C4-2B (cell line): ENCODE measurements around the gene ETS1.

ENCODE experiments used
- H3K27ac ChIP-seq: fragments of 450-650 bp; 2 replicates; pipeline ENCODE4 v1.5.1; 2017
- ZFX ChIP-seq: fragments of 450-650 bp; IDR thresholded peaks from 2 replicates; pipeline ENCODE4 v1.6.1; 2017
- TF ChIP-seq, protein P1 (sequence below): fragments of 450-650 bp; conservative IDR thresholded peaks from 2 replicates; pipeline ENCODE4 v1.5.1; 2017; ENCODE audit warnings: mild to moderate bottlenecking

Gene ETS1

DNA sequence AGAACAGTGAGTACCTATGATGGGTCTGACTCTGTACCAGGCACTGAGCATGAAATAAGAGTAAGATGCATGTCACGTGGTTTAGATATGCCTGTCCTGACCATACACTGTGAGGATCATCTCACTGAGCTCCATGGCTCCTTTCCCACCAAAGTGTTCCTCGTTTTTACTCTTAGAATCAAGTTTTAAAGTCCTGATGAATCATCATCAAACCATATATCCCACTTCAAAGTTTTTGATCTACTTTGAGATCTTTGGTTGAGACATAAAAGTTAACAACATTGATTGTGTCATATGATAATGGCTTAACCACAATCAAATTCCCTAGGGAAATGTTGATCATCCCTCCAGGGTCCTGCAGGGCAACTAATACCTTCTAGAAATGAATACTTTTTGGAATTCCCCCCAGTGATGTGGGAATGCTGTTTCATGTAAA, 12.8 kb downstream of the ETS1 start:
- TF ChIP-seq, protein P1, sequence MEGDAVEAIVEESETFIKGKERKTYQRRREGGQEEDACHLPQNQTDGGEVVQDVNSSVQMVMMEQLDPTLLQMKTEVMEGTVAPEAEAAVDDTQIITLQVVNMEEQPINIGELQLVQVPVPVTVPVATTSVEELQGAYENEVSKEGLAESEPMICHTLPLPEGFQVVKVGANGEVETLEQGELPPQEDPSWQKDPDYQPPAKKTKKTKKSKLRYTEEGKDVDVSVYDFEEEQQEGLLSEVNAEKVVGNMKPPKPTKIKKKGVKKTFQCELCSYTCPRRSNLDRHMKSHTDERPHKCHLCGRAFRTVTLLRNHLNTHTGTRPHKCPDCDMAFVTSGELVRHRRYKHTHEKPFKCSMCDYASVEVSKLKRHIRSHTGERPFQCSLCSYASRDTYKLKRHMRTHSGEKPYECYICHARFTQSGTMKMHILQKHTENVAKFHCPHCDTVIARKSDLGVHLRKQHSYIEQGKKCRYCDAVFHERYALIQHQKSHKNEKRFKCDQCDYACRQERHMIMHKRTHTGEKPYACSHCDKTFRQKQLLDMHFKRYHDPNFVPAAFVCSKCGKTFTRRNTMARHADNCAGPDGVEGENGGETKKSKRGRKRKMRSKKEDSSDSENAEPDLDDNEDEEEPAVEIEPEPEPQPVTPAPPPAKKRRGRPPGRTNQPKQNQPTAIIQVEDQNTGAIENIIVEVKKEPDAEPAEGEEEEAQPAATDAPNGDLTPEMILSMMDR, result no peak
- TF ChIP-seq ZFX, result no peak
- no peak overlapping the region for H3K27ac ChIP-seq

DNA sequence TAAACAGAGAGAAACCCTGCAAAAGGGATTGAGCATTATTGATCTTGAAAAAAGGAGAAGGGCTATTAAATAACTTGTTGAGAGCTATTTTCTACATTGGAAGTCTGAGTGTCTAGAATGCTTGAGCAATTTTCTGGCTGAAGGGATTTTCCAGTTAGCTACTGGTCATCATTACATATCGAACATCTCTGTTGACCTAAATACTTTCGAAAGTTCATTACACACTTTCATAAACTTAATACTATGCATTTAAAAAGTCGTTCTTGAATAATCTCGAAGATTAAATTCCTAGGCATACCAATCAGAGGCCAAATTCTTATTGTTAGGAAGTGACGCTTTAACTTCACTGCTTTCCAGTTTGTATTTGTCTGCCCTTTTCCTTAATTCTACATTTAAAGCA, 13.7 kb downstream of the ETS1 start:
- TF ChIP-seq, protein P1, result no peak
- no peak for TF ChIP-seq ZFX
- no peak overlapping the region for H3K27ac ChIP-seq

DNA sequence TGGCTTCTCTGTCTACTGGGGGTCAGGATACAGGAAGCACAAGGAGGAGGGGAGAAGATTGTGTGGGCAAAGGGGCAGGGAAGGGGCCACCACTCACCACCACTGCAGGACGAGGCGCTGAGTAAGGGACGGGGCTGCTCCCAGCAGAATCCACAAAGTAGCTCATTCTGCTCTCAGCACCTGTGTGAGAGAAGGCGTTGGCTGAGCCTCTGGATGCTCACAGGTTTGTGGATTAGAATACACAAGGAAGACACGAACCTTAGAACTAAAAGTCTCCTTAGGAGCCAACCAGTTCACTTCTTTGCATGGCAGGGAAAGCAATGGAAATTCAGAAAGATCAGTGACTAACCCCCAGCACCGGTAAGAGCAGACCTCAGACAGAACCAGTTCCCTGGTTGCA, 14.4 kb downstream of the ETS1 start:
- TF ChIP-seq ZFX, result no peak
- TF ChIP-seq, protein P1, result no peak
- H3K27ac ChIP-seq, result no peak overlapping the region

DNA sequence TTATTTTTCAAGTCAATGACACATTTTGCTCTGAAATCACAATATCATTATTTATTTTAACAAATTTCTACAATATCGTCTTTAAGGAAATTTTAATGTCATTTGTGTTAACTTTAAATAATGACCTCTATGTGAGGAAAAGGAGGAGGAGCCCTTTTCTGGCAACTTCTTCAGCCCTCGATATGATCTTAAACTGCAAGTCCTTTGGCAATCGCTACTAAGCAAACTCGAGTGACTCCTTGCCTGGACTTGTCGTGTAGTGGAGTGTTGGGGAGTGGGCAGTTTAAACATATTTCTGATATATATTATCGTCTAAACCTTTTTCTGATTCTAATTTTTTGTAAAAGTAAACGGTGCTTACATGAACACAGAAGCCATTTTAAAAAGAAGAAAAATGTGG, 16.7 kb downstream of the ETS1 start:
- TF ChIP-seq ZFX, result no peak
- TF ChIP-seq, protein P1, result no peak
- H3K27ac ChIP-seq, result no peak overlapping the region

DNA sequence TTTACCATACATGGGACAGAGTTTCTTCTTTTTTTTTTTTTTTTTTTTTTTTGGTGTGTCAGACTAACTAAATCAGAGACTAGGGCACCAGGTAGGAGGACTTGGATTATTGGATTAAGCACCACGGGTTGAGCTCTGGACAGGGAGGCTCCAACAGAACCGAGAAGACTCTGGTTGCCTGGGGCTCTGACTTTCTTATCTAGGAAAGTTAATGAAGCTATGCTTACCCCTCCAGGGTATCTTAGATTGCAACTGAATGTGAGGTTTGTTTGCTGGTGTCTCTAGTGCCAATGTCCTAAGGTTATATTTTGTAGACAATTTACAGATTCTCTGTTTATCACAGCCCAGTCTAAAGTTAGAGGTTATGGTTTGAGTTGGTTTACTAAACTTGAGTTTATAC, 18.1 kb downstream of the ETS1 start:
- H3K27ac ChIP-seq, result no peak overlapping the region
- TF ChIP-seq, protein P1, result no peak
- no peak for TF ChIP-seq ZFX

DNA sequence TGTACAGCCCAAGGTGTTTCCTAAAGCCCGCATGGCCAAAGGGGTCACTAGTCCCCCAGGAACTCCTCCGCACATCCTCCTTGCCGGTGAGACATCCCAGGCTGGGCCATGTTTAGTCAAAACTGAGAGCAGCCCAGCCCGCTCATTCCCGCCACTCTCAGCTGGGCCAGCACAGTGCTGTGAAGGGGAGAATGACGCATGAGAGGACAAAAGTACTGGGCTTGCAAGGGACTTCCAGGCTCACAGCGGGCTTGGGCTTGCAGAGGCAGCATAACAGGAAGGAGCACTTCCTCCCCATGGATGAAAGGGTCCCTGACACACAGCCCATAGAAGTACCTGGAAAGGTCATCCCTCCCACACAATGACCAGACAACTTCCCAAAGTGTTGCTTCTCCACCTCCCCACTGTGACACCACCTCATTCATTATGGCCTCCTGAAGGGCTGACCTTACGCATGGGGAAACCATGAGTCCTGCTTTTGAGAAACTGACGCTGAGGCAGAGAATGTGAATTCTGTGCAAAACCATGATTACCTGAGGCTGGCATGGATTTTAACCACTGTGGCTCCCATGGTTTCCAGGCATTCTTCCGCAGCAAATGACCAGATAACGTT, 19.1 kb downstream of the ETS1 start:
- no peak overlapping the region for H3K27ac ChIP-seq
- TF ChIP-seq, protein P1, result no peak
- no peak for TF ChIP-seq ZFX

DNA sequence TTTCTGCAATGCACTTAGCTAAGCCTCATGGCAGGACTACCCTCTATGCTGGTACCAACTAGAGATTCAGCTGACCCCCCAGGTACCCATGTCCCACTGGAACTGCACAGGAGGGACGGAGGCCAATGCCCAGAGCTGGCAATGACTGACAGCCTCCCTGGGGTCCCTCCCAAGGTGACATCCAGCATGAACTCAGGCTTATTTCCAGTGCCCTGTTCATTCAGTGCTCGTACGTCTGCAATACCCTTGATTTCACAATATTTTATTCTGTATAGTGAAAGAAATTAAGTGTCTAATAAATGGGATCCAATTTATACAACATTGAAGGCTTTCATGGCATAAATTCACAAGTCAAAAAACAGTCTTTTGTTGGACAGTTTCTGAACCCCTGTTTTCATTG, 20.2 kb downstream of the ETS1 start:
- no peak for TF ChIP-seq ZFX
- TF ChIP-seq, protein P1, result no peak
- no peak overlapping the region for H3K27ac ChIP-seq
